Upper lobe of left lung (tissue), 6 donors: ENCODE measurements around the gene MEGF6. TPM values are rescaled to one million over a fixed set of nuclear protein-coding genes. Genes with fewer than 3 reads are reported as not detected.

Experiments
- ATAC-seq, 2 donors: fragments of 200-7000 bp; cut with Tn5 transposase; one replicate each; pipeline ENCODE4 v1.9.1; 2022; ENCODE audit warnings: mild to moderate bottlenecking in 2 of 2, moderate library complexity in 2 of 2; ENCODE audit not compliant: low FRiP score in 2 of 2
- DNase-seq, 2 donors: peaks; one replicate each; pipeline ENCODE4 v3.0.0-alpha.2; 2019 to 2020
- H3K27ac ChIP-seq, 4 donors: fragments of 200-600 bp; sonication (generic); one replicate each; pipeline ENCODE4 v1.5.1; 2016 to 2019
- H3K27me3 ChIP-seq, 4 donors: fragments of 200-600 bp; sonication (generic); one replicate each; pipeline ENCODE4 v1.5.1; 2017 to 2019
- H3K36me3 ChIP-seq, 4 donors: fragments of 200-600 bp; sonication (generic); one replicate each; pipeline ENCODE4 v1.5.1; 2016 to 2019
- H3K4me1 ChIP-seq, 4 donors: fragments of 200-600 bp; sonication (generic); one replicate each; pipeline ENCODE4 v1.5.1; 2018 to 2019
- H3K4me3 ChIP-seq, 4 donors: fragments of 200-600 bp; sonication (generic); one replicate each; pipeline ENCODE4 v1.5.1; 2017 to 2019; ENCODE audit warnings: mild to moderate bottlenecking in 2 of 4, moderate library complexity in 1 of 4
- H3K9me3 ChIP-seq, 4 donors: fragments of 200-600 bp; sonication (generic); one replicate each; pipeline ENCODE4 v1.5.1; 2018 to 2019
- EP300 ChIP-seq, 4 donors: sonication (generic); formaldehyde crosslinking; IDR thresholded peaks; one replicate each; pipeline ENCODE4 v1.5.1; 2017; ENCODE audit warnings: antibody characterized with exemption in 4 of 4, control low read depth in 2 of 4
- POLR2A ChIP-seq, 4 donors: fragments of 450-650 bp; IDR thresholded peaks; one replicate each; pipeline ENCODE4 v1.5.1; 2016 to 2017; ENCODE audit warnings: antibody characterized with exemption in 4 of 4, mild to moderate bottlenecking in 2 of 4
- POLR2AphosphoS5 ChIP-seq, 2 donors: sonication (generic); formaldehyde crosslinking; IDR thresholded peaks; one replicate each; pipeline ENCODE4 v1.5.1; 2017; ENCODE audit warnings: antibody characterized with exemption in 2 of 2
- WGBS, 2 donors: methylation state at CpG; one replicate each; pipeline ENCODE4 v1.1.5; 2017 to 2018; 5-methylcytosine and 5-hydroxymethylcytosine counted together
- total RNA-seq, 6 donors: library from RNA; depleted of rRNA in 4 of 6; stranded (reverse); fragments of >200 nt in 4 of 6; gene quantifications; one replicate each; pipeline versions ENCODE4 v1.1.0 to v1.2.1, GENCODE V29; 2016 to 2021
- TF ChIP-seq, protein P1 (sequence below), 6 experiments: fragments of 450-650 bp in 4 of 6; fragments of 200-600 bp in 2 of 6; sonication (generic) in 2 of 6; IDR thresholded peaks; one replicate each; pipeline ENCODE4 v1.5.1; 2016 to 2019; ENCODE audit warnings: antibody characterized with exemption in 6 of 6
- donor health status: DM: no; HTN: no; CAD: no; lungs with moderate emphysema.
- donor health status: DM: no; HTN: yes; CAD: no; lungs with severe emphysema.

The MEGF6 gene
- total RNA-seq, 6 donors from 2014 or later = 23.8 to 128 (median 83.5) TPM

DNA sequence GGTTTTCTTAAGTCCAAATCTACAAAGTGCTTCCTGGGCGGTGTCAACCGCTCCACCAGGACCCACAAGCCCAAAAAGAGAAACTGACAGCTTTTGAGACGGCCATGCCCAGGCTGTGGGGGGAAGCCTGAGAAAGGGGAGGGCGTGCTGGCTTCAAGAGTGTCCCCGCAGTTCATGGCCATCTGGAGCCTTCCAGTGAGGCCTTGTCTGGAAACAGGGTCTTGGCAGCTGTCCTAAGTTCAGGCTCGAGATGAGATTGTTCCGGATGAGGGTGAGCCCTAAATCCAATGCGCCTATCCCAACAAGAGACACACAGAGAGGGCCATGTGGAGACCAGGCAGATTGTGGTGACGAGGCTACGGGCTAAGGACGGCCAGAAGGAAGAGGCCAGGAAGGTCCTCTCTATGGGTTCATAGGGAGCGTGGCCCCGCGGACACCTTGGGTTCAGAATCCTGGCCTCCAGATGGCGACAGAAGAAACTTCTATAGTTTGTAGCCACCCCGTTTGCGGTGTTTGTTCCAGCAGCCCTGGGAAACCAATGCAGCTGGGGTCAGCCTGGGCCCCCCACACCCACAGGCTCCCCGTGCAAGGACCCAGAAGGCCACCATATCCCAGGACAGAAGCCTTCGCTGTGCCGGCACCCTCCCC is 86.6 kb downstream of the MEGF6 start:
- ATAC-seq = no peak
- 90 to 92% methylated on average over 14 to 20 of the region's 20 CpGs for WGBS, 2 donors
- H3K4me3 ChIP-seq = no peak overlapping the region
- H3K27ac ChIP-seq = no peak overlapping the region
- H3K9me3 ChIP-seq = no peaks in the 10 kb centered on the region
- TF ChIP-seq POLR2AphosphoS5 (IDR thresholded peaks at IDR 0.05) (no peak), POLR2A (IDR thresholded peaks at IDR 0.05) (no peak), EP300 (IDR thresholded peaks at IDR 0.05) (no peak)
- TF ChIP-seq, protein P1, sequence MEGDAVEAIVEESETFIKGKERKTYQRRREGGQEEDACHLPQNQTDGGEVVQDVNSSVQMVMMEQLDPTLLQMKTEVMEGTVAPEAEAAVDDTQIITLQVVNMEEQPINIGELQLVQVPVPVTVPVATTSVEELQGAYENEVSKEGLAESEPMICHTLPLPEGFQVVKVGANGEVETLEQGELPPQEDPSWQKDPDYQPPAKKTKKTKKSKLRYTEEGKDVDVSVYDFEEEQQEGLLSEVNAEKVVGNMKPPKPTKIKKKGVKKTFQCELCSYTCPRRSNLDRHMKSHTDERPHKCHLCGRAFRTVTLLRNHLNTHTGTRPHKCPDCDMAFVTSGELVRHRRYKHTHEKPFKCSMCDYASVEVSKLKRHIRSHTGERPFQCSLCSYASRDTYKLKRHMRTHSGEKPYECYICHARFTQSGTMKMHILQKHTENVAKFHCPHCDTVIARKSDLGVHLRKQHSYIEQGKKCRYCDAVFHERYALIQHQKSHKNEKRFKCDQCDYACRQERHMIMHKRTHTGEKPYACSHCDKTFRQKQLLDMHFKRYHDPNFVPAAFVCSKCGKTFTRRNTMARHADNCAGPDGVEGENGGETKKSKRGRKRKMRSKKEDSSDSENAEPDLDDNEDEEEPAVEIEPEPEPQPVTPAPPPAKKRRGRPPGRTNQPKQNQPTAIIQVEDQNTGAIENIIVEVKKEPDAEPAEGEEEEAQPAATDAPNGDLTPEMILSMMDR (IDR thresholded peaks at IDR 0.05) = no peak
- peaks cover 0 to 13% (median 8%) of the 10 kb centered on the region in 4 donors for H3K36me3 ChIP-seq
- H3K4me1 ChIP-seq = peaks cover 1 to 6% (median 3%) of the 10 kb centered on the region in 4 donors
- H3K27me3 ChIP-seq = no peaks in the 10 kb centered on the region
- no peak for DNase-seq

DNA sequence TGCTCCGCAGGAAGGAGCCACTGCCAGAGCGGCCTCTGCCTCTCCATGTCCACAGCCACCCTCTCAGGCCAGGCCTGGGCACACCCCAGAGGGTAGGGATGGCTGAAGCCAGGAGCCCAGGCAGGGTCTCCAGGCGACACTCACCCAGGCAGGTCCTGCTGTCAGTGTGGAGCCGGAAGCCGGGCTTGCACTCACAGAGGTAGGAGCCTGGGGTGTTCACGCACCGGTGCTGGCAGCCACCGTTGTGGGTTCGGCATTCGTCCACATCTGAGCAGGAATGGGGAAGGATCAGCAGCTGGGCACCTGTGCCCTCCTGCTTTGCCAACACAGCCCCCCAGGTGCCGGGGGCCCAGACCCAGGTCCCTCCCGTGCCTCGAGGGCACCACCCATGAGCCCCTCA is 87.3 kb downstream of the MEGF6 start:
- DNase-seq = no peak
- no peaks in the 10 kb centered on the region for H3K27me3 ChIP-seq
- no peak for TF ChIP-seq POLR2AphosphoS5 (IDR thresholded peaks at IDR 0.05)
- no peak for TF ChIP-seq POLR2A (IDR thresholded peaks at IDR 0.05)
- no peak for TF ChIP-seq EP300 (IDR thresholded peaks at IDR 0.05)
- TF ChIP-seq, protein P1 (IDR thresholded peaks at IDR 0.05) = no peak
- ATAC-seq = no peak
- no peak overlapping the region for H3K27ac ChIP-seq
- peaks cover 0 to 18% (median 10%) of the 10 kb centered on the region in 4 donors for H3K36me3 ChIP-seq
- H3K9me3 ChIP-seq = no peaks in the 10 kb centered on the region
- H3K4me3 ChIP-seq = no peak overlapping the region
- H3K4me1 ChIP-seq = no peaks in the 10 kb centered on the region
- 95 to 100% methylated on average over 2 to 13 of the region's 13 CpGs for WGBS, 2 donors

DNA sequence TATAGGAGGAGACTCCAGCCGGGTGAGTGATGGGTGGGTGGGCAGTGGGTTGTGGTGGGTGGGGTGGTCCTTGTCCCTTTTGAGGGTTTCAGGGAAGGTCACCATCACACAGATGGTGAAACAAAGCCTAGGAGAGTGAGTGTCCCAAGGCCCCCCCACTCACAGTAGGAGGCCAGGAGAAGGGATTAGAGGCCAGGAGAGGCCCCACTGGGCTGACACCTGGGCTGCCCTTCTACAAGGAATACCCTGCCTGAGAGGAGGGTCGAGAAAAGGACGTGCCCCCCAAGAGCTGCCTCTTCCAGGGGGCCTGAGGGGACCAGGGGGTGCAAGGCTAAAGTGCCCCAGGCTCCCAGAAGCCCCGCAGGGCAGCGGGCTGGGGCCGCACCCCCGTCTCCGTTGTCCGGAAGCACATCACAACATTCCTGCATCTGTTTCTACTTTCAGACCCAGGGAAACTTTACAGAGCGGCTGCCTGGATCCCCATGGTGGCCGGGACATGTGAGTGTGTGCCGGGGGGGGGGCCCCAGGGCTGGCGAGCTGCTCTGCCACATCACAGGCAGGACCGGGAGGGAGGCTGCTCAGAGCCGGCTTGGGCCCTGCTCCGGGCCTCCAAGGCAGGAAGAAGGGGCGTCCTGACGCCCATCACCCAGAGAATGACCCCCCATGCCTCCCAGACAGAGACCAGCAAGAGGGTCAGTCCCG is 88.6 kb downstream of the MEGF6 start:
- DNase-seq (no peak), ATAC-seq (no peak)
- no peak overlapping the region for H3K4me3 ChIP-seq
- H3K27ac ChIP-seq = no peak overlapping the region
- H3K27me3 ChIP-seq = no peaks in the 10 kb centered on the region
- TF ChIP-seq EP300 (IDR thresholded peaks at IDR 0.05) (no peak), POLR2AphosphoS5 (IDR thresholded peaks at IDR 0.05) (no peak), POLR2A (IDR thresholded peaks at IDR 0.05) (no peak)
- TF ChIP-seq, protein P1 (IDR thresholded peaks at IDR 0.05) = no peak
- no peaks in the 10 kb centered on the region for H3K4me1 ChIP-seq
- no peaks in the 10 kb centered on the region for H3K9me3 ChIP-seq
- WGBS, 2 donors = 75 to 87% methylated on average over 7 to 19 of the region's 19 CpGs
- peaks cover 0 to 18% (median 10%) of the 10 kb centered on the region in 4 donors for H3K36me3 ChIP-seq

DNA sequence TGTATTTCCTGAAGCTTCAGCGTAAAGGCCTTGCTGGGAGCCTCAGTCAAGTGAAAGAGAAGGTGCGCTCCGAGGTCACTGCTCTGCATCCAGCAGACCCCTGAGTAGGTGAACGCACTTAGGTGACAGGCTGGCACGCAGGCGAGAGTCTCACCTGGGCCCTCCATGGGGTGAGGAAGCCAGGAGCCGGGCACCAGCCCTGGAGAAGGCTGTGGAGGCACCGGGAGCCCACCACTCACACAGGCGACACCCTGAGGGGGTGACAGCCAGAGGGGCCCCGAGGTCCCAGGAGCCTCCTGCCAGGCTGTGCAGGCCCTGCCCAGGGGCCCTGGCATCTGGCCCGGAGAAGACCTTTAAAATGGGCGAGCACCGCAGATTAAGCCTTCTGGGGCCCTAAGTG is 89.2 kb downstream of the MEGF6 start:
- TF ChIP-seq POLR2AphosphoS5 (IDR thresholded peaks at IDR 0.05) (no peak), POLR2A (IDR thresholded peaks at IDR 0.05) (no peak), EP300 (IDR thresholded peaks at IDR 0.05) (no peak)
- TF ChIP-seq, protein P1 (IDR thresholded peaks at IDR 0.05) = no peak
- no peaks in the 10 kb centered on the region for H3K4me1 ChIP-seq
- peaks cover 0 to 18% (median 10%) of the 10 kb centered on the region in 4 donors for H3K36me3 ChIP-seq
- H3K27me3 ChIP-seq = no peaks in the 10 kb centered on the region
- no peak for DNase-seq
- H3K9me3 ChIP-seq = no peaks in the 10 kb centered on the region
- H3K27ac ChIP-seq = no peak overlapping the region
- no peak overlapping the region for H3K4me3 ChIP-seq
- WGBS, 2 donors = 90% methylated on average over 13 of the region's 13 CpGs; no CpG with 5 or more reads in 1 of the 2 donors
- no peak for ATAC-seq
